HepG2 (cell line): Measurements from ENCODE around the gene ATP6V1D. TPM values are rescaled to one million over a fixed set of nuclear protein-coding genes. Genes with fewer than 3 reads are reported as not detected.

Experiments used
- ATAC-seq: fragments of 200-7000 bp; cut with Tn5 transposase; 3 replicates; pipeline ENCODE4 v1.9.1; 2020; ENCODE audit warnings: mild to moderate bottlenecking, moderate library complexity
- BruUV-seq: library from RNA; stranded (reverse); fragments of 400-500 nt; replicated peaks from 2 replicates; lab custom pipeline; 2021; lab: Mats Ljungman, UMichigan
- CTCF ChIA-PET: fragments of 300-600 bp; formaldehyde crosslinking; extraction: SDS; loops from one replicate; lab custom pipeline; 2021; ENCODE audit warnings: low total read pairs, inconsistent platforms, low intra/inter-chr PET ratio; lab: Yijun Ruan, JAX
- POLR2A ChIA-PET: fragments of 350-600 bp; sonication (Branson Sonifier 250); formaldehyde crosslinking; loops from one replicate; lab custom pipeline; 2020; ENCODE audit warnings: antibody characterized with exemption, inconsistent platforms; lab: Yijun Ruan, JAX
- DNase-seq: peaks from one replicate; pipeline ENCODE4 v3.0.0-alpha.2; 2015; ENCODE audit warnings: low spot score
- FAIRE-seq: peaks from 3 replicates; lab custom pipeline; 2011; peaks lifted over from hg19 to GRCh38; lab: Jason Lieb, UNC
- H2AFZ ChIP-seq: one replicate; pipeline ENCODE4 v1.6.1; 2011; ENCODE audit warnings: low read length, inconsistent platforms
- H3K27ac ChIP-seq: fragments of 300-600 bp; 3 replicates; pipeline ENCODE4 v1.8.0; 2011; ENCODE audit warnings: mixed run types, mild to moderate bottlenecking, mixed read lengths, low read length, inconsistent platforms; ENCODE audit not compliant: insufficient read depth; ENCODE audit errors: extremely low read length
- H3K27me3 ChIP-seq, 2 experiments: fragments of 200-600 bp in 1 of 2; 2 replicates in 1 of 2; 3 replicates in 1 of 2; pipeline versions ENCODE4 v1.6.0 to v1.8.0; 2011; ENCODE audit warnings: low read length in 2 of 2, mild to moderate bottlenecking in 2 of 2, moderate library complexity in 2 of 2, inconsistent platforms in 1 of 2; ENCODE audit not compliant: insufficient read depth in 2 of 2, control insufficient read depth in 1 of 2
- H3K36me3 ChIP-seq, 2 experiments: fragments of 200-600 bp in 1 of 2; replicated peaks in 1 of 2; 2 replicates in 1 of 2; 3 replicates in 1 of 2; pipeline versions ENCODE4 v1.5.1 to v1.8.0; 2011; ENCODE audit warnings: low read length in 2 of 2, inconsistent platforms in 1 of 2; ENCODE audit not compliant: insufficient read depth in 2 of 2, control insufficient read depth in 1 of 2
- H3K4me1 ChIP-seq: 2 replicates; pipeline ENCODE4 v1.5.1; 2012; ENCODE audit warnings: low read length, inconsistent platforms; ENCODE audit not compliant: insufficient read depth
- H3K4me2 ChIP-seq: 2 replicates; pipeline ENCODE4 v1.6.0; 2011; ENCODE audit warnings: low read depth, low read length, inconsistent platforms
- H3K4me3 ChIP-seq, 3 experiments: fragments of 200-600 bp in 1 of 3; sonication (generic), shearing (Covaris generic) in 1 of 3; replicated peaks in 1 of 3; 2 replicates each; pipeline ENCODE4 v1.5.1; 2011 to 2016; ENCODE audit warnings: low read length in 3 of 3, inconsistent platforms in 2 of 3, low read depth in 2 of 3, mild to moderate bottlenecking in 2 of 3, control low read depth in 1 of 3, mixed read lengths in 1 of 3; ENCODE audit not compliant: insufficient read depth in 1 of 3
- H3K79me2 ChIP-seq: one replicate; pipeline ENCODE4 v1.6.1; 2011; ENCODE audit warnings: low read length, inconsistent platforms; ENCODE audit not compliant: insufficient read depth
- H3K9ac ChIP-seq: 2 replicates; pipeline ENCODE4 v1.6.0; 2011; ENCODE audit warnings: mild to moderate bottlenecking, low read depth, low read length, inconsistent platforms; ENCODE audit not compliant: insufficient read depth
- H3K9me3 ChIP-seq: 2 replicates; pipeline ENCODE4 v1.5.1; 2012; ENCODE audit warnings: mild to moderate bottlenecking, low read length
- H4K20me1 ChIP-seq: 2 replicates; pipeline ENCODE4 v1.6.0; 2011; ENCODE audit warnings: inconsistent platforms, mild to moderate bottlenecking, low read length, moderate library complexity; ENCODE audit not compliant: insufficient read depth
- CHD2 ChIP-seq: IDR thresholded peaks from 2 replicates; pipeline ENCODE4 v1.6.1; 2011; ENCODE audit warnings: low read depth, low read length, improper control_type of control experiment
- ETV5 ChIP-seq: IDR thresholded peaks from 2 replicates; pipeline ENCODE4 v1.6.1; 2018; ENCODE audit warnings: missing biosample characterization, missing genetic modification reagents, inconsistent platforms, borderline replicate concordance
- REL ChIP-seq: sonication (generic); formaldehyde crosslinking; conservative IDR thresholded peaks from 2 replicates; pipeline ENCODE4 v1.8.0; 2022; ENCODE audit warnings: mild to moderate bottlenecking, missing genetic modification reagents, moderate library complexity
- REPIN1 ChIP-seq: sonication (generic); formaldehyde crosslinking; IDR thresholded peaks from 2 replicates; pipeline ENCODE4 v1.8.0; 2022; ENCODE audit warnings: missing genetic modification reagents, low read depth, mild to moderate bottlenecking, borderline replicate concordance
- U2AF1 ChIP-seq: fragments of 200-400 bp; formaldehyde crosslinking; optimal IDR thresholded peaks from 2 replicates; pipeline ENCODE3; 2017; ENCODE audit warnings: mild to moderate bottlenecking, low read depth, low read length
- ZFP91 ChIP-seq: sonication (generic); formaldehyde crosslinking; IDR thresholded peaks from 2 replicates; pipeline ENCODE4 v1.9.0; 2022; ENCODE audit warnings: missing genetic modification reagents, mild to moderate bottlenecking, borderline replicate concordance
- ZNF138 ChIP-seq: sonication (generic); formaldehyde crosslinking; IDR thresholded peaks from 2 replicates; pipeline ENCODE4 v1.5.0; 2020; ENCODE audit warnings: mild to moderate bottlenecking, low read depth, missing genetic modification reagents
- ZNF274 ChIP-seq: sonication (generic); formaldehyde crosslinking; IDR thresholded peaks from 2 replicates; pipeline ENCODE4 v1.5.1; 2020; ENCODE audit warnings: mild to moderate bottlenecking, missing genetic modification reagents
- ZNF576 ChIP-seq: sonication (generic); formaldehyde crosslinking; IDR thresholded peaks from 2 replicates; pipeline ENCODE4 v1.4.0; 2020; ENCODE audit warnings: mild to moderate bottlenecking, missing genetic modification reagents
- ZNF644 ChIP-seq: IDR thresholded peaks from 2 replicates; pipeline ENCODE4 v1.6.1; 2016; ENCODE audit warnings: low read depth
- ZNF740 ChIP-seq: sonication (generic); formaldehyde crosslinking; IDR thresholded peaks from 2 replicates; pipeline ENCODE4 v1.4.0; 2020; ENCODE audit warnings: missing genetic modification reagents
- ZNF883 ChIP-seq: sonication (generic); formaldehyde crosslinking; IDR thresholded peaks from 2 replicates; pipeline ENCODE4 v1.5.1; 2020; ENCODE audit warnings: mild to moderate bottlenecking, missing genetic modification reagents; ENCODE audit errors: not compliant biosample characterization
- WGBS: methylation state at CpG from one replicate; pipeline ENCODE4 v1.1.6; 2017; ENCODE audit warnings: low lambda C conversion rate; 5-methylcytosine and 5-hydroxymethylcytosine counted together
- in situ Hi-C: cut with HindIII; loops from 2 replicates; pipeline ENCODE4 v1.10.0; 2017; ENCODE audit warnings: low pct_unique_long_range_greater_than_20kb; ENCODE audit not compliant: extremely low pct_ligation_motif_present
- intact Hi-C: fragments of 100-400 bp; cut with micrococcal nuclease; formaldehyde crosslinking; loops from one replicate; pipeline ENCODE4 v1.10.0; 2022; ENCODE audit not compliant: unreplicated experiment
- polyA plus RNA-seq, 8 experiments: library from polyadenylated mRNA; depleted of rRNA in 3 of 8; stranded (reverse) in 7 of 8; unstranded in 1 of 8; fragments of >200 nt; fragmentation: Illumina TruSeq in 4 of 8; extraction: Trizol in 4 of 8; gene quantifications; 2 replicates each; pipeline versions ENCODE4 v1.2.1 to v1.2.3, GENCODE V29; 2011 to 2016; ENCODE audit warnings: low read depth in 4 of 8, missing spikeins in 1 of 8, mixed read lengths in 1 of 8; ENCODE audit not compliant: insufficient read depth in 1 of 8
- total RNA-seq, 5 experiments: library from RNA; depleted of rRNA; stranded (reverse); fragments of >200 nt; fragmentation: Illumina TruSeq; extraction: Trizol; gene quantifications; 2 replicates each; pipeline ENCODE4 v1.2.3, GENCODE V29; 2016; ENCODE audit warnings: low read depth in 1 of 5
- TF ChIP-seq, protein P1 (sequence below): sonication (generic); formaldehyde crosslinking; IDR thresholded peaks from 2 replicates; pipeline ENCODE4 v1.4.0; 2020; ENCODE audit warnings: mild to moderate bottlenecking, missing genetic modification reagents

ATP6V1D gene
- total and polyA plus RNA-seq, 2 of the 13 experiments (the other 11 are each of a cell fraction or from before 2014, with no cell fraction given) = 16.8 to 53.9 TPM

GRCh38 chr14:67387195-67387594, 27.6 kb upstream of the ATP6V1D start:
- no TSS peak for BruUV-seq
- intact Hi-C loops = no loop called here
- 87% methylated on average over 2 of the region's 2 CpGs for WGBS
- H3K9me3 ChIP-seq = no peaks in the 10 kb centered on the region
- TF ChIP-seq ZNF883 (CRISPR knock-in tag) = no peak
- TF ChIP-seq ZFP91 = no peak
- no peak for TF ChIP-seq ZNF740 (CRISPR knock-in tag)
- TF ChIP-seq REL = no peak
- TF ChIP-seq, protein P1, sequence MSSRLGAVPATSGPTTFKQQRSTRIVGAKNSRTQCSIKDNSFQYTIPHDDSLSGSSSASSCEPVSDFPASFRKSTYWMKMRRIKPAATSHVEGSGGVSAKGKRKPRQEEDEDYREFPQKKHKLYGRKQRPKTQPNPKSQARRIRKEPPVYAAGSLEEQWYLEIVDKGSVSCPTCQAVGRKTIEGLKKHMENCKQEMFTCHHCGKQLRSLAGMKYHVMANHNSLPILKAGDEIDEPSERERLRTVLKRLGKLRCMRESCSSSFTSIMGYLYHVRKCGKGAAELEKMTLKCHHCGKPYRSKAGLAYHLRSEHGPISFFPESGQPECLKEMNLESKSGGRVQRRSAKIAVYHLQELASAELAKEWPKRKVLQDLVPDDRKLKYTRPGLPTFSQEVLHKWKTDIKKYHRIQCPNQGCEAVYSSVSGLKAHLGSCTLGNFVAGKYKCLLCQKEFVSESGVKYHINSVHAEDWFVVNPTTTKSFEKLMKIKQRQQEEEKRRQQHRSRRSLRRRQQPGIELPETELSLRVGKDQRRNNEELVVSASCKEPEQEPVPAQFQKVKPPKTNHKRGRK (CRISPR knock-in tag) = no peak
- no peak for TF ChIP-seq CHD2
- no peak for TF ChIP-seq U2AF1
- TF ChIP-seq ZNF644 = no peak
- TF ChIP-seq ETV5 (CRISPR knock-in tag) = no peak
- no peak for TF ChIP-seq ZNF138 (CRISPR knock-in tag)
- no peak for TF ChIP-seq REPIN1
- TF ChIP-seq ZNF576 = no peak
- TF ChIP-seq ZNF274 (CRISPR knock-in tag) = no peak
- TF ChIP-seq, all 625 proteins: peak for 0
- POLR2A ChIA-PET = no interaction called here
- ATAC-seq (no peak), DNase-seq (no peak), FAIRE-seq (no peak)
- Histone ChIP-seq H2AFZ (no peak overlapping the region), H3K4me1 (peaks cover 27% of the 10 kb centered on the region), H3K27ac (no peak overlapping the region), H3K79me2 (no peaks in the 10 kb centered on the region), H3K4me3 (no peak overlapping the region), H3K9ac (no peak overlapping the region), H3K4me2 (no peak overlapping the region), H4K20me1 (no peaks in the 10 kb centered on the region), H3K27me3 (no peaks in the 10 kb centered on the region), H3K36me3 (peaks cover 12 to 31% of the 10 kb centered on the region in 2 experiments; a peak in 4 of 5 replicates)
- in situ Hi-C loops = no loop called here
- CTCF ChIA-PET = no interaction called here
